SK-N-MC (cell line): Measurements from ENCODE around the gene PNRC1.
"Not testable (repeated sequence)": the region's sequence is repeated elsewhere in the genome, so short reads cannot be mapped to it uniquely, and the experiment has no call there.

Source experiments
- DNase-seq: peaks from one replicate; pipeline ENCODE4 v3.0.0-alpha.2; 2011; ENCODE audit warnings: low read depth, low spot score
- H3K27ac ChIP-seq: fragments of 200-600 bp; sonication (generic); 2 replicates; pipeline ENCODE4 v1.5.1; 2016; ENCODE audit warnings: mixed run types
- H3K36me3 ChIP-seq: fragments of 200-600 bp; sonication (generic); 2 replicates; pipeline ENCODE4 v1.6.1; 2017; ENCODE audit warnings: antibody characterized with exemption, low read length, mixed read lengths; ENCODE audit not compliant: insufficient read depth
- H3K4me3 ChIP-seq: fragments of 200-600 bp; sonication (generic); 2 replicates; pipeline ENCODE4 v1.5.1; 2016
- H3K9ac ChIP-seq: fragments of 200-600 bp; sonication (generic); 2 replicates; pipeline ENCODE4 v1.8.0; 2017; ENCODE audit warnings: mixed run types, mixed read lengths; ENCODE audit not compliant: insufficient read length
- H3K9me3 ChIP-seq: fragments of 200-600 bp; sonication (generic); 2 replicates; pipeline ENCODE4 v1.6.1; 2017; ENCODE audit warnings: low read depth, mild to moderate bottlenecking, antibody characterized with exemption, low read length, moderate library complexity, mixed read lengths
- EZH2 ChIP-seq: fragments of 200-600 bp; sonication (generic); IDR thresholded peaks from one replicate; pipeline ENCODE4 v1.6.1; 2017; ENCODE audit warnings: antibody characterized with exemption
- FOXP2 ChIP-seq: optimal IDR thresholded peaks from 2 replicates; pipeline ENCODE3; 2011; ENCODE audit warnings: mild to moderate bottlenecking, moderate library complexity; ENCODE audit not compliant: insufficient read depth; ENCODE audit errors: extremely low read length, control extremely low read depth
- POLR2AphosphoS5 ChIP-seq: IDR thresholded peaks from 2 replicates; pipeline ENCODE4 v1.6.1; 2012; ENCODE audit warnings: mild to moderate bottlenecking, low read depth, low read length, borderline replicate concordance

PNRC1 gene

DNA sequence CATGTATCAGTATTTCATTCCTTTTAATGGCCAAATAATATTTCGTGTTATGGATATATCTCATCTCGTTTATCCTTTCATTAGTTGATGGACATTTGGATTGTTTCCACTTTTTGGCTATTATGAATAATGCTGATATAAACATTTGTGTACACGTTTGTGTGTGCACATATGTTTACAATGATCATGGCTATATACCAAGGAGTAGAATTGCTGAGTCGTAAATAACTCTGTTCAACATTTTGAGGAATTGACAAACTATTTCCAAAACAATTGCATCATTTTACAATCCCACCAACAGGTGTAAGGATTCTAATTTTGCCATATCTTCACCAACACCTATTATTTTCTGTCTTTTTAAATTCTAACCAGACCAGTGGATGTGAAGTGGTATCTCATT, 26.3 kb upstream of the PNRC1 start:
- H3K36me3 ChIP-seq, result no peaks in the 10 kb centered on the region
- H3K9me3 ChIP-seq, result 0 out of 2 replicates have a peak, but pooled peaks cover 5% of the 10 kb centered on the region
- TF ChIP-seq POLR2AphosphoS5 (no peak), EZH2 (no peak), FOXP2 (no peak)
- H3K4me3 ChIP-seq, result no peak overlapping the region
- no peak for DNase-seq
- no peak overlapping the region for H3K27ac ChIP-seq
- no peak overlapping the region for H3K9ac ChIP-seq

DNA sequence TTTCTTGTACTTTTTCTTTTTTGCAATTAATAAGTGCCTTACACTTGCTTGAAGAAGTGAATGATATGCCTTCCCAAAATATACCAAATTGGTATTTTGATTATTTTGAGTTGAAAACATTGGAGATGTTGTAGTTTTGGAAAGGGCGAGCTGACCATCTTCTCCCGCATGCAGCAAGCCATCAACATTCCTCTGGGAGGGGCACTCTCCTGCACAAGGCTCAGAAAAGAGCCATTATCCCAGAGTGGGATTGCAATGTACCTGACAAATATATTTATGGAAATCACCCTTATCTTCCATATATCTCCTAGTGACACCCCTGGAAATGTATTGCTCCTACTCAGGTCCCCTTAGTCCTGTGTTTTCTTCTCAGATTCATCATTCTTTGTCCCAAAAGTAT, 22.8 kb upstream of the PNRC1 start:
- Histone ChIP-seq H3K9ac (no peak overlapping the region), H3K9me3 (0 out of 2 replicates have a peak, but pooled peaks cover 5% of the 10 kb centered on the region), H3K27ac (no peak overlapping the region), H3K36me3 (no peaks in the 10 kb centered on the region), H3K4me3 (no peak overlapping the region)
- TF ChIP-seq FOXP2, result no peak
- DNase-seq, result no peak

DNA sequence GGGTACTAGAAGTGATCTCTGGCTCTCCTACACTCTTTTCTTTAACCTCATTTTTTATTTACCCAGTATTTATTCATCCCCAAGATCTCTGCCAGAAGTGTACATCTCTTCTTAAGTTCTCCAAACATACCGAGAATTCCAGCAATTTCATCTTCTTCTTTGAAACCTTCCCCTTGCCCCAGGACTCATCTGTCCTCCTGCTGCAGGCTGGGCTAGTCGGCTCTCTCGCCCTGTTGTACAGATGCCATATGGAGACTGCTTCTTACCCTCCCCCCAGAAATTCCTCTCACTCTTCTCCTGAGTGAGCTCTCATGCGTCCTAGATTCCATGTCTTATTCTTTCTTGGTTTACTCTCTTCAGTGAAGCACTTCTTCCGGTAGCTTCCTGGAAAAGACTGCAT, 21.9 kb upstream of the PNRC1 start:
- Histone ChIP-seq H3K9ac (no peak overlapping the region), H3K9me3 (0 out of 2 replicates have a peak, but pooled peaks cover 5% of the 10 kb centered on the region), H3K4me3 (no peak overlapping the region), H3K36me3 (no peaks in the 10 kb centered on the region), H3K27ac (no peak overlapping the region)
- no peak for TF ChIP-seq EZH2
- no peak for DNase-seq

DNA sequence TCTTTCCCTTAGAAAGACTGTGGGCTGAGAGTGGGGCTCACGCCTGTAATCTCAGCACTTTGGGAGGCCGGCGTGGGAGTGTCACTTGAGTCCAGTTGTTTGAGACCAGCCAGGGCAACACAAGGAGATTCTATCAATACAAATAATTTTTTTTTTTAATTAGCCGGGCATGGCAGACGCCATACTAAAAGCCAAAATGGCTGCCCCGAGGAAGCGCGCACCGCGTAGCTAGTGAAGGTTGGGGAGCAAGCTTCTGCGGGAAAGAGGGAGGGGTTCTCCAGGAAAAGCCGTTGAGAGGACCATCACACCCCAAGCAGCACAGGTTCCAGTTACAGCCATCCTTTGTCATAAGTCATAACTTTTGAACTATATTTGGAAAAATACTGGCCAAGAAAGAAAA, 21.3 kb upstream of the PNRC1 start:
- H3K27ac ChIP-seq, result no peak overlapping the region
- TF ChIP-seq FOXP2 (no peak), EZH2 (no peak), POLR2AphosphoS5 (no peak)
- H3K9me3 ChIP-seq, result 0 out of 2 replicates have a peak, but pooled peaks cover 4% of the 10 kb centered on the region
- no peak overlapping the region for H3K4me3 ChIP-seq
- no peak overlapping the region for H3K9ac ChIP-seq
- H3K36me3 ChIP-seq, result no peaks in the 10 kb centered on the region
- no peak for DNase-seq

DNA sequence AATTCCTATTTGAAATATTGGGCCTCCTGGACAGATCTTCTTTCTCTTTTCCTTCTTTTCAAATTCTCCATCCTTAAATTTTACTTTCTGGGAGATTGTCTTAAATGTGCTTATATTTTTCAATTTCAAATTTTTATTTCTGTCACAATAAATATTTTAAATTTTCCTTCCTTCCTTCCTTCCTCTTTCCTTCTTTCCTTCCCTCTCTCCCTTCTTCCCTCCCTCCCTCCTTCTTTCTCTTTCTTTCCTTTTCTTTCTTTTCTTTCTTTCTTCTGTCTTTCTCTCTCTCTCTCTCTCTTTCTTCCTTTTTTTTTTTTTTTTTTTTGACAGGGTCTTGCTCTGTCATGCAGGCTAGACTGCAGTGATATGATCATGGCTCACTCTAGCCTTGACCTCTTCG, 16.7 kb upstream of the PNRC1 start:
- TF ChIP-seq EZH2 (no peak), POLR2AphosphoS5 (no peak), FOXP2 (no peak)

DNA sequence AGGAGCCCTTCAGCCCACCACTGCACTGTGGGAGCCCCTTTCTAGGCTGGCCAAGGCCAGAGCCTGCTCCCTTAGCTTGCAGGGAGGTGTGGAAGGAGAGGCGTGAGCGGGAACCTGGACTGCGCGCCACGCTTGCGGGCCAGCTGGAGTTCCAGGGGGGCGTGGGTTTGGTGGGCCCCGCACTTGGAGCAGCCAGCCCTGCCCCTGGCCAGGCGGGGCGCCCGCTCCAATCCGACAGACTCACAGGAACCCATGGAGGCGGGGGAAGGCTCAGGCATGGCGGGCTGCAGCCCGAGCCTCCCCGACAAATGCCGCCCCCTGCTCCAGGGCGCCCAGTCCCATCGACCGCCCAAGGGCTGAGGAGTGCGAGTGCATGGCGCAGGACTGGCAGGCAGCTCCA, 15.6 kb upstream of the PNRC1 start:
- H3K9me3 ChIP-seq, H3K27ac ChIP-seq: not testable (repeated sequence)

More for the DNA sequence above, 16.7 kb upstream of the PNRC1 start:
- no peak overlapping the region for H3K4me3 ChIP-seq
- H3K9me3 ChIP-seq, result no peaks in the 10 kb centered on the region
- H3K36me3 ChIP-seq, result no peaks in the 10 kb centered on the region
- H3K9ac ChIP-seq, result no peak overlapping the region
- no peak for DNase-seq
- no peak overlapping the region for H3K27ac ChIP-seq

DNA sequence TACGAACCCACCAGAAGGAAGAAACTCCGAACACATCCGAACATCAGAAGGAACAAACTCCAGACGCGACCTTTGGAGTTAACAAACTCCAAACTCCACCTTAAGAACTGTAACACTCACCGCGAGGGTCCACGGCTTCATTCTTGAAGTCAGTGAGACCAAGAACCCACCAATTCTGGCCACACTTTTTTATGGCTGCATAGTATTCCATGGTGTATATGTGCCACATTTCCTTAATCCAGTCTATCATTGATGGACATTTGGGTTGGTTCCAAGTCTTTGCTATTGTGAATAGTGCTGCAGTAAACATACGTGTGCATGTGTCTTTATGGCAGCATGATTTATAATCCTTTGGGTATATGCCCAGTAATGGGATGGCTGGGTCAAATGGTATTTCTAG, 14.4 kb upstream of the PNRC1 start:
- not testable (repeated sequence) for H3K9ac ChIP-seq, H3K9me3 ChIP-seq, DNase-seq, H3K27ac ChIP-seq, H3K4me3 ChIP-seq, H3K36me3 ChIP-seq

More for the DNA sequence above, 15.6 kb upstream of the PNRC1 start:
- H3K9ac ChIP-seq, DNase-seq, H3K4me3 ChIP-seq, H3K36me3 ChIP-seq: not testable (repeated sequence)

DNA sequence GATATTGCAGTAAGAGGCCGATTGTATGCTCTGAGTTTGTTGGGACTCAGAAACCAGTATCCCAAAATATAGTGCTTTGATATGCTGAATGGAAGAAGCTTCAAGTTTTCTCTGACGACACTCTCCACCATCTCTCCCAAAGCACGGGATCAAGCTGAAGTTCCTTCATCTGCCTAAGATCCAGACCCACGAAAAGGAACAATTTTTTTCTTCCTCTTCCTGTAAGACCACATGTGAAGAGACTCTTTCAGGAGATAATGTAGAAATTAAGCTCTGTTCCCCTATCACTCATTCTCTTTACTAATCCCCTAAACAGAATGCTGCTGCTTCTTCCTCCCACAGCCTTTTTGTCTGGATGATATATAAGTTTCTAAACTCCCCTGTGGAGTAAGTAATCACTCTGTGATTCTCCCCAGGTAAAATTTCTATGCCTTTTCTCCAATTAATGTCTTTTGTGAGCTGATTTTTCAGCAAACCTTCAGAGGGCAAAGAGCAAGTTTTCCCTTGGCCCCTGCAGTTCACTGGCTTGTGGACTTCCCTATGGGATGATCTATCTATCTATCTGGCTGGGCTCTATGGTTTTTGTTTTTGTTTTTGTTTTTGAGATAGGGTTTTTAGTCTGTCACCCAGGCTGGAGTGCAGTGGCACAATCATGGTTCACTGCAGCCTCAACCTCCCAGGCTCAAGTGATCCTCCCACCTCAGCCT, 13.5 kb upstream of the PNRC1 start:
- no peak for DNase-seq
- Histone ChIP-seq H3K27ac (no peak overlapping the region), H3K36me3 (no peaks in the 10 kb centered on the region), H3K9ac (no peak overlapping the region), H3K9me3 (no peaks in the 10 kb centered on the region), H3K4me3 (no peak overlapping the region)
- no peak for TF ChIP-seq EZH2
- no peak for TF ChIP-seq POLR2AphosphoS5
- TF ChIP-seq FOXP2, result no peak

DNA sequence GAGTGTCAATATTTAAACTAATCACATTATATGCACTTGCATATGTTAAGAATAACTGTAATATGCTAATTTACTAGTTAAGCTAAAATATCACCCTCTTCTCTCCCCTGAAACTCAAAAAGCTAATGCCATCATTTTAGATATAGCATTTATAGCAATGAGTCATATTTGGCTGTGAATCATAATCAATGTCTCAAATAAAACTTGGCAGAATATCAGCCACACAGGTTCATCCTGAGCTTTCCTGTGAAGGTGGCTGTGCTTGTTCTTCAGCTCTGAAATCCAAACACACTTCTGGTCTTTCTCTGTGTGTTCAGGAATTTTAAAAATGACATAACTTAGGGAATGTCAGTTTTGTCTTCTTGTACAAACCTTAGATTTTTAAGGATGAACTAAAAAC, 12.8 kb upstream of the PNRC1 start:
- Histone ChIP-seq H3K36me3 (no peaks in the 10 kb centered on the region), H3K9me3 (no peaks in the 10 kb centered on the region), H3K4me3 (no peak overlapping the region), H3K27ac (no peak overlapping the region), H3K9ac (no peak overlapping the region)
- TF ChIP-seq EZH2 (no peak), FOXP2 (no peak), POLR2AphosphoS5 (no peak)
- DNase-seq, result no peak
